ENCODE measurements around the gene TCAF1.
"Not testable (repeated sequence)": the region's sequence is repeated elsewhere in the genome, so short reads cannot be mapped to it uniquely, and the experiment has no call there.

Gene TCAF1

DNA sequence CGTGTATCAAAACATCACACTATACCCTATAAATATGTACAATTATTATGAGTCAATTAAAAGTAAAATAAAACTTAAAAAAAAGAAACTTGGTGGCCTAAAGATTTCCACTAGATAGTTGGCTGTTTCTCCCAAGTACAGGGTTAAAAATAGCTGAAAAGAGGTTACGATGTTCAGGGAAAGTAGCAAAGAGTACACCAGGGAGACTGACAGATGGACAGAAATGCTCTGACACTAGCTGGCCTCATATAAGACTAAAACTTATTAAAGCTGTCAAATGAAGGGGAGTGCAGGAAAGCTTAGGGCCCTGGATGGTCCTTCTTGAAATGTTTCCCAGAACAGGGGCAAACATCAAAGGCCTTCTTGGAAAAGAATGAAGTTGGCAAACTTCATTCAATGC lies 51.3 kb downstream of the TCAF1 start:
- no peak for DNase-seq (ENCODE audit: low read depth)

DNA sequence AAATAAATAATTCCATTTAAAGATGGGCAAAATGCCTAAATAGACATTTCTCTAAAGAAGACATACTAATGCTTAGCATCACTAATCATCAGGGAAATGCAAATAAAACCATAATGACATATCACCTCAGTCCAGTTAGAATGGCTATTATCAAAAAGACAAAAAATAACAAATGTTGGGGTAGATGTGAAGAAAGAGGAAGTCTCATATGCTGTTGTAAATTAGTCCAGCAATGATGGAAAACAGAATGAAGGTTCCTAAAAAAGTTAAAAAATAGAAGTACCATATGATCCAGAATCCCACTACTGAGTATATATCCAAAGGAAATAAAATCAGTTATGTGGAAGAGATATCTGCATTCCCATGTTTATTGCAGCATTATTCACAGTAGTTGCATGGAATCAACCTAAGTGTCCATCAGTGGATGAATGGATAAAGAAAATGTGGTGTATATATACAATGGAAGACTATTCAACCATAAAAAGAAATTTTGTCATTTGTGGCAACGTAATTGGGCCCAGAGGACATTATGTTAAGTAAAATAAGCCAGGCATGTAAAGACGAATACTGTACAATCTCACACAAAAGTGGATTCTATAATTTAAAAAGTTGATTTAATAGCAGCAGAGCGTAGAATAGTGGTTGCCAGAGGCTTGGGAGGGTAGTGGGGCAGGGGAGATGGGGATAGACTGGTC lies 52.0 kb downstream of the TCAF1 start:
- no peak for DNase-seq (ENCODE audit: low read depth)

DNA sequence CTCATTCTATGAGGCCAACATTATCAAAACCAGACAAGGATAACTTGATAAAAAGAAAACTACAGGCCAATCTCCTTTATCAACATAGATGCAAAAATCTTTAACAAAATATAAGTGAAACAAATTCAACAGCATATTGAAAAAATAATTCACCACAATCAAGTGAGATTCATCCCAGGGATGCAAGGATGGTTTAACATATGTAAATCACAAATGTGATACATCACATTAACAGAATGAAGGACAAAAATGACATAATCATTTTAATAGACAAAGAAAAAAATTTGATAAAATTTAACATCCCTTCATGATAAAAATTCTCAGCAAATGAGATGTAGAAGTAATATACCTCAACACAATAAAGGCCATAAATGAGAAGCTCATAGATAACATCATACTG lies 53.8 kb downstream of the TCAF1 start:
- DNase-seq (ENCODE audit: low read depth), result no peak

DNA sequence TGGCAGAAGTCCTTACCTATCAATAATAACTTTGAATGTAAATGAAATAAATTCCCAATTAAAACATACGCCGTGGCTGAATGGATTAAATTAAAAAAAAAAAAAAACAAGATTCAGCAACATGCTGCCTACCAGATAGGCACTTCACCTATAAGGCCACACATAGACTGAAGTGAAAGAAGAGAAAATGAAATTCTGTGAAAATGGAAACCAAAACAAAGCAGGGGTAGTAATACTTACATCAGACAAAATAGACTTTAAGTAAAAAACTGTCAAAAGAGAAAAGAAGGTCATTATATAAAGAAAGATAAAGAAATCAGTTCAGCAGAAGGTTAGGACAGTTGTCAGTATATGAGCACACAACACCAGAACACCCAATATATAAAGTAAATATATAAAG lies 55.3 kb downstream of the TCAF1 start:
- no peak for DNase-seq (ENCODE audit: low read depth)

DNA sequence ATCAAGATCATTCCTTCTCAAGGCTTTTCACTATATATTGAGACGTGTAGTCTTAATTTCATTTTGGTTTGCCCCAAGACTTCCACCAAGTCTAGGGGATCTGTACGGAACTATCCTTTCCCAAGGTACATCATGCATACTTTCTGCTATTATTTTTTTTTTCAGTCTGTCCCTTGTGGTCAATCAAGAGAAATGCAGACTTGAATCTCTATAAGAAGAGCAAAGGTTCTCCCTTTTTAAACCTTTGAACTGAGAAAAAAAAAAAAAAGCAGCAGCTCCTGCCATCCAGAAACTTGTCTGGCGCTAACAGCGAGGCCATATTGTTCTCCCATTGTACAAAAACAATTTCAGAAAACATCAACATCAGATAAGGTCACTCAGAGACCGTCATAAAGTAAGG lies 60.3 kb downstream of the TCAF1 start:
- DNase-seq (ENCODE audit: low read depth), result not testable (repeated sequence)

DNA sequence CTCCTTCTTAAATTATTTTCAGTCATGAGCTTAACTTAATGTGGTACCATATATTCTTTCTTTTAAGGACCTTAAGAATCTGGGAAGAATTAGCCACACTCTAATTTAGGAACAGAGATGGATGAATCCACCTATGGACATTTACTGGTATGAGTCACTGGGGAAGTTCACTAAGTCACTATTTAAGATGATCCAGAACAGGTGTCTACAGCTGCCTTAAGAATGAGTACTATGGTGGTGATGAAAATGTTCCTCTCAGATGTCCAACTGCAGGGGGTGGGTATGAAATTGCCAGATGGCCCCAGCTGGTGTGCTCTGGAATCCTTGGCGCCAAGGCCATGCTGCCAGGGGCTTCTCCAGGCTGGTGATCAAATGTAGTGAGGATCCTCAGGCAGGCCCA lies 61.9 kb downstream of the TCAF1 start:
- not testable (repeated sequence) for DNase-seq (ENCODE audit: low read depth)

DNA sequence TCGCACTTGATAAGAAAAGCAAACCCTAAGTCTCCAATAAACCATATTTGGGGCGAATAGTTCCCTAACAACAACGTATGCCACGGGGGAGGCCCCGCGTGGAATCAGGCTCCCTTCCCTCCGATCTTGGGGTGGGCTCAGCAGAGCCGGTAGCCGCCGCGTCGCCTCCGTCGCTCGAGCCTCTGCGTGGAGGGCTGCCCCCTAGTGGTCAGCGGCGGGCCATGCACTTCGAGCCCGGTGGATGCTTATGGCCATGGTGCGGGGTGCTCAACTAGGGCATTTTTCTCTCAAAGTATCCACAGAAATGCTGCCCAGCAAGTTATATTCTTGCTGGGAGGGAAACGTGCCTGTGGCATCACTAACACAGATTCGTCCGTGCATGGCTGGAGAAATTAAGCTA lies 64.8 kb downstream of the TCAF1 start:
- not testable (repeated sequence) for DNase-seq (ENCODE audit: low read depth)

DNA sequence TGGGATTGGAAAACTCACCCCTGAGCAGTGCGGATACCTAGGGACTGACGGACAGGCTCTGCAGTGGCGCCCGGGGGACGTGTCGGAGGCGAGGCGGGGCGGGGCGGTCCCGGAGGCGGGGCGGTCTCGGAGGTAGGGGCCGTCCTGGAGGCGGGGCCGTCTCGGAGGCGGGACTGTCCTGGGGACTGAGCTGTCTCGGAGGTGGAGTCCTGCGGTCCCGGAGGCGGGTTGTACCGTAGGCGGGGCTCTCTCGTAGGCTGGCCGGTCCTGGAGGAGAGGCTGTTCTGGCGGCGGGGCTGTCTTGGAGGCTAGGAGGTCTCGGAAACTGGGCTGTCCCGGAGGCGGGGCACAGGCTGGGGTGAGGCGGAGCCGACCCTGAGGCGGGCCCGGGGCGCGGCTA lies 65.4 kb downstream of the TCAF1 start:
- DNase-seq (ENCODE audit: low read depth), result not testable (repeated sequence)

DNA sequence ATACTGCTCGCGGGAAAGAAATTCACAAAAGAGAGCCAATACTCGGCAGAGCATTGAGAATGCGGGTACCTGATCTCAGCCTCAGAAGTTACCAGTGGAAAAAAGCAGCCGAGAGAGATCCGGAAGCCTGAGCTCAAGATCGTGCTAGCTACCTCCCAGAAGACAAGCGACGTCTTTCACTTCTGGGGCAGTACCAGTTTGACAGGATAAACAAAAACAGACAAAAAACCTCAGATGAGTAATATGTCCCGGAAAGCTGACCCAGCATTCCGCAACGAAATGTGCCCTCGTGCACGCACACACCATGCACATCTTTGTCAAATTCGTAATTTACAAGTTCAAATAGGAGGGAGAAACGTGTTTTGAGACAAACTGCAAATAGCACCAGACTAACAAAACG lies 65.9 kb downstream of the TCAF1 start:
- DNase-seq (ENCODE audit: low read depth), result not testable (repeated sequence)

DNA sequence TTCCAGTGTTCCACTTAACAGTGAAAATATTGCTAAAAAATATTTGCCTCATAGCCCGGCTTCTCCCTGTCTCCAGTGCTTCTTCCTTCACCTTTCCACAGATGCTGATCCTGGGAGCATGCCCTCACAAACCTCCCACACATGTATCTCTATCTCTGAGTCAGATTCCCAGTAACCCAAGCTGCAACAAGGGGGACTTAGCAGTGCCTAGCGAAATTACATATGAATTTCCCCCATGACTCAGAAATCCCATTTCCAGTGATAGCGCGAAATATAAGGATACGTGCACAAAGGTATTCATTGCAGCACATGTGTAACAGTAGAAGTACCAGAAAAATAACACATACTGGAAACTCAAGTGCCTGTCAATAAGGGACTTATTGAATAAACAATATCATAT lies 75.4 kb downstream of the TCAF1 start:
- DNase-seq (ENCODE audit: low read depth), result not testable (repeated sequence)

DNA sequence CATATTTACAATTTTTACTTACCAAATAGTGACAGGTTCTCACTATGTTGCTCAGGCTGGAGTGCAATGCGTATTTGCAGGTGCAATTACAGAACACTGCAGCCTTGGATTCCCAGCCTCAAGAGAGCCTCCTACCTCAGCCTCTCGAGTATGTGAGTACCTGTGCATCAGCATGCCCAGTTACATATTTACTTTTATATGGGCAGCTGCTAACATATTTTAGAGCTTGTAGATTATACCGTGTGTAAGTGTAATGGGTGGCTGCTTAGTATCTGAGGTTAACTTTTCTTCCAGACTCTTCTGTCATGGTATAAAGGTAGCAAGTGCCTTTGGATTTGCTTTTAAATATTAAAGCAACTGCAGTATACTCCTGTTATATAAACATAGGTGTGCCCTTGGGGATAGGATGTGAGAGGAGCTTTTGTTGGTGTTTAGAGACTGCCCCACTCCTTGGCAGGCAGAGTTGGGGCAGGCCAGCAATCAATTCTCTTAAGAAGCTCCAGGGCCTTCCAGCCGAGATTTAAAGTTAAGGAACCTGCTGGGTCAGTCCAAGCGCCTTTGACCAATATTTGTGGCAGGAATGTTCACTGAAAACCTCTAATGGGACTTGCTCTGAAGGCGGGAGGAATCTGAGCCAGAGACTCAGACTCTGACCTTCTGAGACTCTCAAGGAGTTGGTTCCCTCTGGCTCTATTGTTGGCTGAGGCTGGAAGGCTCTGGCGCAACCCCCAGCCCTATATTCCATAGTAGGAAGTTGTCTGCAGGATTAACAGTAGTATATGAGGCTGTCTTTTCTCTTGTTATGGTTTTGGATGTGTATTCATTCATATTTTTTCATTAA lies 77.5 kb downstream of the TCAF1 start:
- DNase-seq (ENCODE audit: low read depth), result not testable (repeated sequence)

DNA sequence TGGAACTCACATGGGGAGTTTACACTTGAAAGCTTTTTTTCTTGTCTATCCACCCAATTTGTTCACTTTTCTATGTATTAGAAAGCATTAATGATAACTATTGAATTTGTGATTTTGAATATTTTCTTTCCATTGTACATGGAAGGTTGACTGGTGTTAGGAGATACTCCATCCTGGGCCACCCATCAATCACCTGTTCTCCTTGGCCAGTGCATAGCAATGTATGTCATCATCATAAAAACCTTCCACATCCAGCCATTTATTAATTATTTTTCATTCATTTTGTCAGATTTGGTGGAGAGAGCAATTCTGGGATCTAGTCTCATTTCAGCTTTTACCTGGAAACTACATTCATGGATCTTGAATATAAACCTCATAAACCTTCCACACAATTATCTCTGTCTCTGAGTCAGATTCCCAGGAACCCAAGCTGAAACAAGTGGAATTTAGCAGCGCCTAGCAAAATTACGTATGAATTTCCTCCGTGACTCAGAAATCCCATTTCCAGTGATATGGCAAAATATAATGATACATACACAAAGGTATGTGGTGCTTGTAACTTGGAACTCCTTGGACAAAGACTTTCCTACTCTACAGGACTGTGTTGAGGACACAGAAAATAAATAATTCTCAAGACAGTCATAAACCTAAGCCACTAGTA lies 78.2 kb downstream of the TCAF1 start:
- DNase-seq (ENCODE audit: low read depth), result not testable (repeated sequence)

DNA sequence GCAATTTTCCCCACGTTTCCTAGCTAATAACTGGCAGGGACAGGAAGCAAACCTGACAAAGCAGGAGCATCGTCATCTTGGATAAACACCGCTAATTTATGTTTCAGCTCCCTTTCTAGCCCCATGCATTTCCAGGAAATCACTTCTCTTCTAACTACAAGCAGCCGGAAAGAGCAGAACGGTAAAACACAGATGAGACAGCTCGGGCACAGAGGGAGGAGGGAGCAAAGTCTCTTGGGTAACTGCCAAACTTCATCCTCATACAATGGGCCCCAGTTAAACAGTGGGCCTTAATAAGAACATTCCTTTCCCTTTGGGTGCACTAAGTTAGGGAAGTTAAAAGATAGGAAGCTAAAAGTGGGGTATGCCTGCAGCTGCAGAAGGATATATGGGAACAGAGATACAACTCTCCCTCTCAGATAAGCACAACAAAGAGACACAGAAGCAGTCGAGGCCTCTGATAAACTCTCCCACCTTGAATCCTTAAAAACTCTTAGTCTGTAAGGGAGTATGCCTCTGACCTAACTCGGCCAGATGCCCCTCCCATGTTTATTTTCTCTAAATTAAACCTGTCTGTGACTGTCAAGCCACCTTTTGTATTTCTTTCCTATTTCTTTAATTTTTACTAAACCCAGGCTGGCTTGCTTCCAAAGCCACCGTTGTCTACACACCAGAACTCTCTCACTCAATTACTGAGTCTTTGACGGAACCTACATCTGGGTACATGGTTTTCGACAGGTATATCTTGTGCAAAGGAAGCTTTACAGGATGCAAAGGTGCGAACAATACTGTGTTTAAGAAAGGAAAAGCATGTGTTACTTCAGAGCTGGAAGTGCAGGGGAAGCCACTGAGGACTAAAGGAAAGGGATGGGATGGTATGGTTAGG lies 80.3 kb downstream of the TCAF1 start:
- DNase-seq (ENCODE audit: low read depth), result not testable (repeated sequence)

DNA sequence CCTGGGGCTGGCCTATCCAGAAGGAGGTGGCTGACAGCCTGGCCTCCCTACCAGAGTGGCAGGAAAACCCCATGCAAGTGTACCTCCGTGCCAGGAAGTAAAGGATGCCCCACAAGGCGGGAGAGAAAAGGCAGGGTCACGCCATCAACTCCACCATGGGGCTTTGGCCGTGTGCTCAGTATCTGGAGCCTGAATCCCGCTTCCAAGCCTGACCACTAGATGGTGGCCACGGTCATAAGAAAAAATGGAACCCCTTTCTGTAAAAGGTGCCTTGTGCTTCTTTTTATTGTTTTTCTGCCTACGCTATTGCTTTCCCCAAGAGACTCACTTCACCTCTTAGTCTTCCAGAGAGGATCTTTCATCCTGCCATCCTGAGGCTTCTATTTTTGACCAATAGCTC lies 84.1 kb downstream of the TCAF1 start:
- not testable (repeated sequence) for DNase-seq (ENCODE audit: low read depth)

DNA sequence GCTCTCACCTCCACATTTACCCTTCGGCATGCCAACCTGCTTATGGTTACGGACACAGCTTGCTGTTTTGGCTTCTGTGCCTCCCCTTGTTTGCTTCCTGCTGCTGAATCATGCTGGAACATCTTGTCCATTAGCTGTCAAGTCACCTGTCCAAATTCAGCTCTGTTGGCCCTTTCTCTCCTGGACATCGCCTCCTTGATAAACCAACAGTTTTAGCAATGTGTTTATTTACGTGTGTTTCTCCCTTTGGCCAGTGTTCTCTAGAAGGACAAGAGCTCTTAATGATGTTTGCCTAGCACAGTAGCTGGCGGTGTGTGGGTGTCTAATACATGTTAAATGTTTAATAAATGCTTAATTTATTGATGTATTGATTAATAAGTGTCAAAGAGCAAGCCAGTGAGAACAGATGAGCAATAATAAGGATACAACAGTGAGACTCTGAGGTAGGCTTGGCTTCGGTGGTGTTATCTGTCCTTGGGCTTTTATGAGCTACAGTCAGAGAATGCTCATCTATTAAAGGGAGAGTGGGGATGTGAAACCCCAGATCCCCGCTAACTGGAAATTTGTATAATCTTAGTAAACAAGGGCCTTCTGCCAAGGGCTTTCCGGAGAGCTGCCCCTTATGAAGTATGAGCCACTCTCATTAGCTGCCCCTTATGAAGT lies 85.4 kb downstream of the TCAF1 start:
- DNase-seq (ENCODE audit: low read depth), result not testable (repeated sequence)

DNA sequence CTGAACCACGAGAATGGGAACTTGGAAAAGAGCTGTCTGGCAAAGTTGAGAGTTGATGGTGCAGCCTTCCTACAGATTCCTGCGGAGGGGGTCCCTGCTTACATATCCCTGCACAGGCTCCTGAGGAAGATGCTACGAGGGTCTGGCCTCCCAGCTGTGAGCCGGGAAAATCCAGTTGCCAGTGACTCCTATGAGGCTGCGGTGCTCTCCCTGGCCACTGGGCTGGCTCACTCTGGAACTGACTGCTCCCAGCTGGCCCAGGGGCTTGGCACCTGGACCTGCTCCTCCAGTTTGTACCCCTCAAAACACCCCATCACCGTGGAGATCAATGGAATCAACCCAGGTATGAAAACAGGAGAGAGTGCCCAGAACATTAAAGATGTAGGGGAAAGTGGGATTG lies 91.3 kb downstream of the TCAF1 start:
- not testable (repeated sequence) for DNase-seq (ENCODE audit: low read depth)

DNA sequence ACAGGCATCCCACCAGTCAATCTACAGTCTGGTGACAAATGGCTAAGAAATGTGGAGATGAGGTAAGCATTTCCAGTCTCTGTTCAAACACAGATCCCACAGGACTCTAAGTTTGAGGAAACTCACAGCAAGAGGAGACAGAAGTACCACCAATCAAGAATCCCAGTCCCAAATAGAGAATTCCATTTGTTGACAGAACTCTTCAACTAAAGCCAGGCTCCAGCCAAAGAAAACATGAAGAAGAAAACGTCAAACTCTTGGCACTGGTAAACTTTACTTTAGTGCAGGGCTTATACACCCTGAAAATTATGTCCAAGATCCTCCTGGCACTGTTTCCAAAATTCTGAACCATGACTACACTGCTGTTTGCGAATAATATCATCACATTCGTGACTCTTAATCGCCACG lies 95.3 kb downstream of the TCAF1 start:
- DNase-seq (ENCODE audit: low read depth), result not testable (repeated sequence)

Measured in CMK (cell line).